B cell (primary cell): Measurements from ENCODE around the gene USP48.

Experiments
- CTCF ChIP-seq: fragments of 200-600 bp; IDR thresholded peaks from one replicate; pipeline ENCODE4 v1.8.0; 2022; ENCODE audit warnings: antibody characterized with exemption, mild to moderate bottlenecking
- EZH2 ChIP-seq: IDR thresholded peaks from 2 replicates; pipeline ENCODE4 v1.6.1; 2012; ENCODE audit warnings: borderline replicate concordance, low read depth, mild to moderate bottlenecking, moderate library complexity, low read length; ENCODE audit not compliant: insufficient read depth, poor library complexity, severe bottlenecking

GRCh38 chr1:21778405-21778727, 4.6 kb downstream of the USP48 start:
- TF ChIP-seq CTCF (no peak), EZH2 (no peak)
